ENCODE data around the gene TCERG1L.

TCERG1L gene

DNA sequence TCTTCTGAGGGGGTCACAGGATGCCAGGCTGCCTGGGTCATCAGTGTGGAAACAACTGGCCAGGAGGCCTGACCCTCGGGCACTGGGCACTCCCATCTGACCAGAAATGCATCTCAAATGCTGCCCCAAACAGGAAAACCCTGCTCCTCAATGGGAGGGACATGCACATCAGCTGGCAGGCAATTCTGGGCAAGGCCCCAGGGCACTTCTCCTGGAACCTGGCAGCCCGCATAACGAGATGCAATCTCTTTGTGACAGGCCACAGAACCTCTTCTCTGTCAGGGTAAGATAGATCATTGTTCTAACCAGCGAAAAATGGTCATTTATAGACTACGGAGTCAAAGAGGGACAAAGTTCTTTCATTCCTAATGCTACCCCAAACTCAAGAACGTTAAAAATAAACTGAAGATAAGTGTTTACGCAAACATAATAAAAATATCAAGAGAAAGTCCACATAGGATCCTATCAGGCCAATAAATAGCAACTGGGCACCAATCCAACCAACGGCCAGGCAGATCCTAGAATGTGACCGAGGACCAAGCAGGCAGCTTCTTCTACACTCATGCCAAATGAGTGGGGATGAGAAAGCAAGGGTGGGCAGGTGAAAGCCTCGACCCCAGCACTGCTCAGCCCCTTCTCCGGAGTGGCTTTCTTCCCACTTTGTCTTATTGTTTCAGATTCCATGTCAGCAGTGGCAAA lies 212.3 kb downstream of the TCERG1L start:
- TF ChIP-seq TAF1 (IDR thresholded peaks at IDR 0.05; ENCODE audit: low read depth) (no peak), FOXM1 (IDR thresholded peaks at IDR 0.05; ENCODE audit: borderline replicate concordance, low read depth) (no peak), TEAD4 (IDR thresholded peaks at IDR 0.05) (no peak), CREB1 (IDR thresholded peaks at IDR 0.05; ENCODE audit: low read depth) (no peak), TCF12 (IDR thresholded peaks at IDR 0.05; ENCODE audit: low read depth) (no peak), YY1 (IDR thresholded peaks at IDR 0.05; ENCODE audit: low read depth) (no peak), RAD21 (IDR thresholded peaks at IDR 0.05; ENCODE audit: low read depth) (no peak), EP300 (IDR thresholded peaks at IDR 0.05; ENCODE audit: borderline replicate concordance) (no peak), NFIC (IDR thresholded peaks at IDR 0.05) (no peak)
- TF ChIP-seq, protein P1, sequence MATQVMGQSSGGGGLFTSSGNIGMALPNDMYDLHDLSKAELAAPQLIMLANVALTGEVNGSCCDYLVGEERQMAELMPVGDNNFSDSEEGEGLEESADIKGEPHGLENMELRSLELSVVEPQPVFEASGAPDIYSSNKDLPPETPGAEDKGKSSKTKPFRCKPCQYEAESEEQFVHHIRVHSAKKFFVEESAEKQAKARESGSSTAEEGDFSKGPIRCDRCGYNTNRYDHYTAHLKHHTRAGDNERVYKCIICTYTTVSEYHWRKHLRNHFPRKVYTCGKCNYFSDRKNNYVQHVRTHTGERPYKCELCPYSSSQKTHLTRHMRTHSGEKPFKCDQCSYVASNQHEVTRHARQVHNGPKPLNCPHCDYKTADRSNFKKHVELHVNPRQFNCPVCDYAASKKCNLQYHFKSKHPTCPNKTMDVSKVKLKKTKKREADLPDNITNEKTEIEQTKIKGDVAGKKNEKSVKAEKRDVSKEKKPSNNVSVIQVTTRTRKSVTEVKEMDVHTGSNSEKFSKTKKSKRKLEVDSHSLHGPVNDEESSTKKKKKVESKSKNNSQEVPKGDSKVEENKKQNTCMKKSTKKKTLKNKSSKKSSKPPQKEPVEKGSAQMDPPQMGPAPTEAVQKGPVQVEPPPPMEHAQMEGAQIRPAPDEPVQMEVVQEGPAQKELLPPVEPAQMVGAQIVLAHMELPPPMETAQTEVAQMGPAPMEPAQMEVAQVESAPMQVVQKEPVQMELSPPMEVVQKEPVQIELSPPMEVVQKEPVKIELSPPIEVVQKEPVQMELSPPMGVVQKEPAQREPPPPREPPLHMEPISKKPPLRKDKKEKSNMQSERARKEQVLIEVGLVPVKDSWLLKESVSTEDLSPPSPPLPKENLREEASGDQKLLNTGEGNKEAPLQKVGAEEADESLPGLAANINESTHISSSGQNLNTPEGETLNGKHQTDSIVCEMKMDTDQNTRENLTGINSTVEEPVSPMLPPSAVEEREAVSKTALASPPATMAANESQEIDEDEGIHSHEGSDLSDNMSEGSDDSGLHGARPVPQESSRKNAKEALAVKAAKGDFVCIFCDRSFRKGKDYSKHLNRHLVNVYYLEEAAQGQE (IDR thresholded peaks at IDR 0.05; ENCODE audit: low read depth), result no peak
- TF ChIP-seq, protein P2, sequence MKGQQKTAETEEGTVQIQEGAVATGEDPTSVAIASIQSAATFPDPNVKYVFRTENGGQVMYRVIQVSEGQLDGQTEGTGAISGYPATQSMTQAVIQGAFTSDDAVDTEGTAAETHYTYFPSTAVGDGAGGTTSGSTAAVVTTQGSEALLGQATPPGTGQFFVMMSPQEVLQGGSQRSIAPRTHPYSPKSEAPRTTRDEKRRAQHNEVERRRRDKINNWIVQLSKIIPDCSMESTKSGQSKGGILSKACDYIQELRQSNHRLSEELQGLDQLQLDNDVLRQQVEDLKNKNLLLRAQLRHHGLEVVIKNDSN (IDR thresholded peaks at IDR 0.05), result no peak

DNA sequence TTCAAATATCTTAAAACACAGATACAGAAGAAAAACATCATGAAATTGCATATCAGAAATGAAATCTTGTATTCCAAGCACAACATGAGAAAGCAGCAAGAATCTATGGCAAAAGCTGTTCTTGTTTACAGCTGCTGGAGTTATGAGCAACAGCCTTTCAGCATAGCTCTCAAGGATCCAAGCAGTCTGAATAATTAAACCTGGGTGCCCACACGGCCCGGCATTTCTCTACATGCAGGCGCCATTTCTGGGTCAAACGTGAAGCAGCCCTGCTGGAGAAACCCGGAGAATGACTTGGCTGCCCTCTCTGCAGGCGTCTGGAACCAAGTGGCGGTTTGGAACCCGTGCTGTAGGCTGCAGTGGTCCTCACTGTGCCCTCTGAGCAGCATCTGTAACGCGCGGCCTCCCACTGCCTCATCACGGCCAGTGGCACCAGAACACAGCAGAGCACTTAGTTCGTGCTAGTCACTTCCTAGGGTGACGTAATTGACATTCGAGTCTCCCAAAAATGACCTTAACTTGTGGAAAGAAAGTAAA lies 213.0 kb downstream of the TCERG1L start:
- TF ChIP-seq TEAD4 (IDR thresholded peaks at IDR 0.05), result no peak
- no peak for TF ChIP-seq YY1 (IDR thresholded peaks at IDR 0.05; ENCODE audit: low read depth)
- TF ChIP-seq TAF1 (IDR thresholded peaks at IDR 0.05; ENCODE audit: low read depth), result no peak
- no peak for TF ChIP-seq FOXM1 (IDR thresholded peaks at IDR 0.05; ENCODE audit: borderline replicate concordance, low read depth)
- no peak for TF ChIP-seq EP300 (IDR thresholded peaks at IDR 0.05; ENCODE audit: borderline replicate concordance)
- no peak for TF ChIP-seq CREB1 (IDR thresholded peaks at IDR 0.05; ENCODE audit: low read depth)

DNA sequence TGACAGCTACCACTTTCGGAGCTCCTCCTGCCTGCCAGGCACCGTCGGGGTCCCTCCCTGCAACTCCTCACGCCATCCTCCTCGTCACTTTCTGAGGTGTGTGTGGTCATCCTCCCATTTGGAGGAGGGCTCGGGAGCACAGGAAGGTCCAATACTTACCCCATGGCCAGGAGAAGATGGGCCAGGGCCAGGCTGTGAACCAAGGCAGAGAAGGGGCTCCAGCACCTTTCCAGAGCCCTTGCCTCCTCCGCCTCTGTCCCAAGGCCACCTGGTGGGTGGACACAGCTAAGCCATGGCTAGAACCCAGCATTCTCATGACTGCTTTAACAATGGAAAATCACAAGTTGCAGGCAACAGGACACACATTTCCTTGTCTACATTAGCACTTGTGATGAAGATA lies 215.5 kb downstream of the TCERG1L start:
- TF ChIP-seq, protein P1 (IDR thresholded peaks at IDR 0.05; ENCODE audit: low read depth), result no peak
- TF ChIP-seq ZBTB7A (IDR thresholded peaks at IDR 0.05; ENCODE audit: low read depth) (no peak), CEBPB (IDR thresholded peaks at IDR 0.05) (no peak), CREB1 (IDR thresholded peaks at IDR 0.05; ENCODE audit: low read depth) (no peak), EP300 (IDR thresholded peaks at IDR 0.05; ENCODE audit: borderline replicate concordance) (no peak), FOXM1 (IDR thresholded peaks at IDR 0.05; ENCODE audit: borderline replicate concordance, low read depth) (no peak), RAD21 (IDR thresholded peaks at IDR 0.05; ENCODE audit: low read depth) (no peak), EGR1 (IDR thresholded peaks at IDR 0.05) (no peak), TAF1 (IDR thresholded peaks at IDR 0.05; ENCODE audit: low read depth) (no peak), TCF12 (IDR thresholded peaks at IDR 0.05; ENCODE audit: low read depth) (no peak), TEAD4 (IDR thresholded peaks at IDR 0.05) (no peak), NFIC (IDR thresholded peaks at IDR 0.05) (no peak), YY1 (IDR thresholded peaks at IDR 0.05; ENCODE audit: low read depth) (no peak)
- TF ChIP-seq, protein P3, sequence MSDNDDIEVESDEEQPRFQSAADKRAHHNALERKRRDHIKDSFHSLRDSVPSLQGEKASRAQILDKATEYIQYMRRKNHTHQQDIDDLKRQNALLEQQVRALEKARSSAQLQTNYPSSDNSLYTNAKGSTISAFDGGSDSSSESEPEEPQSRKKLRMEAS (IDR thresholded peaks at IDR 0.05), result no peak

DNA sequence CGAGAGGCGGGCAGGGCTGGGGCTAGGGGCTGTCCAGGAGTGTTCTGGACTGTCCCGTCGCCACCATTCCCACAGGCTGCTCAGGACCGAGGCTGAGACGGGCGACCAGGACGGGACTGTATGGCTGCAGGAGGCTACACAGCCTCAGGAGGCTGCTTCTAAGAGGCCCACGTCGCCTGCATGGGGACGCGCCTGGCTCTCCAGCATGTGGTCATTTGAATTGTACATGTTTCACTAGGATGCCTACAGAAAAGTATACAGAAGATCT lies 216.3 kb downstream of the TCERG1L start:
- no peak for TF ChIP-seq RAD21 (IDR thresholded peaks at IDR 0.05; ENCODE audit: low read depth)

DNA sequence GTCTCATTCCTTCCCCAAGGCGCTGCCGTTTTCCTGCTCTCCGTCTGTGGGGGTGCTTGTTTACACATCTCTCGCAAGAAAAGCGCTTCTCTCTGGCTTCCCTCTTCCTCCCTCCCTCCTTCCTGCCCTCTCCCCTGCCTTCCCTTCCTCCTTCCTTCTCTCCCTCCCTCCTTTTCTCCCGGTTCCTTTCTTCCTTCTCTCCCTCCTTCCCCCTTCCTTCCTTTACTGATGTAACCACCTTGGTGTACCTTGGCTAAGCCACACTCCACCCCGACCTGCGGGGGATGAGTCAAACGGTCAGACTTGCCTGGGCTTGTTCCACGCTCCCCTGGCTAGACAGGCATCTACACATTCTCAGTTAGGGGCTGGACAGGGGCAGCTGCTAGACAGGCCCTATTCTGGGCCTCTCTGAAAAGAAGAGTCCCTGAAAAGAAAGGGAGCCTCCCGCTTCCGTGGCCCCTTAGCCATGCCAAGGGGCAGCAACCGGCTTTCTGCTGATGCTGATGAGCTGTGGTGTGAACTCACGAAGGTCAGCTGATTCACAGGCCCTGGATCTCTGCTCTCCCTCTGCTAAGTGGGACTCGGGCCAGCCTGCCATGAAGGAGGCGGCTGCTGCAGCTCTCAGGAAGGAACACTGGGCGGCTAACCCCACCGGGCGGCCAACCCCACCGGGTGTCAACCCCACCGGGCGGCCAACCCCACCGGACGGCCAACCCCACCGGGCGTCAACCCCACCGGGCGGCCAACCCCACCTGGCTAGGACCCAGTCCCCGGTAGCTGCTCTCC lies 216.8 kb downstream of the TCERG1L start:
- TF ChIP-seq NFIC (IDR thresholded peaks at IDR 0.05), result no peak
- no peak for TF ChIP-seq CEBPB (IDR thresholded peaks at IDR 0.05)
- no peak for TF ChIP-seq TEAD4 (IDR thresholded peaks at IDR 0.05)
- no peak for TF ChIP-seq TCF12 (IDR thresholded peaks at IDR 0.05; ENCODE audit: low read depth)
- TF ChIP-seq EP300 (IDR thresholded peaks at IDR 0.05; ENCODE audit: borderline replicate concordance), result no peak
- TF ChIP-seq, protein P3 (IDR thresholded peaks at IDR 0.05), result no peak
- TF ChIP-seq YY1 (IDR thresholded peaks at IDR 0.05; ENCODE audit: low read depth), result no peak
- TF ChIP-seq CREB1 (IDR thresholded peaks at IDR 0.05; ENCODE audit: low read depth), result no peak
- TF ChIP-seq, protein P2 (IDR thresholded peaks at IDR 0.05), result no peak
- no peak for TF ChIP-seq RAD21 (IDR thresholded peaks at IDR 0.05; ENCODE audit: low read depth)
- TF ChIP-seq, protein P1 (IDR thresholded peaks at IDR 0.05; ENCODE audit: low read depth), result no peak
- TF ChIP-seq FOXM1 (IDR thresholded peaks at IDR 0.05; ENCODE audit: borderline replicate concordance, low read depth), result no peak
